HG03135 (cell line): Measurements from ENCODE around the gene ZNF23.

Experiments
- ATAC-seq: cut with Tn5 transposase; IDR thresholded peaks from one replicate; pipeline ENCODE4 v1.9.1; 2021; ENCODE audit warnings: mild to moderate bottlenecking, moderate library complexity; ENCODE audit not compliant: unreplicated experiment

The ZNF23 gene

DNA sequence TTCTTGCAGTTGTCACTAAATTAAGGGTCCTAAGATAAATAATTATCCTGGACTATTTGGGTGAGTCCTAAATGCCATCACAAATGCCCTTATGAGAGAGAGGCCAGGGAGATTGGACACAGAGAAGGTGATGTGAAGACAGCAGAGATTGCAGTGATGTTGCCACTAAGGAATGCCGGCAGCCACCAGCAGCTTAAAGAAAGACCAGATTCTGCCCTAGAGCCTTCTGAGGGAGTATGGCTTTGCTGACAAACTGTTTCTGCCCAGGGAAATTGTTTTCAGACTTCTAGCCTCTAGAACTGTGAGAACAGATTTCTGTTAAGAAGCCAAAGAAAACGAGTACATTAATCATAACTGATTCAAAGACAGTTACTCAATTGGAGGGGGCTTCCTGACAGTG is 10.0 kb upstream of the ZNF23 start:
- no peak for ATAC-seq

DNA sequence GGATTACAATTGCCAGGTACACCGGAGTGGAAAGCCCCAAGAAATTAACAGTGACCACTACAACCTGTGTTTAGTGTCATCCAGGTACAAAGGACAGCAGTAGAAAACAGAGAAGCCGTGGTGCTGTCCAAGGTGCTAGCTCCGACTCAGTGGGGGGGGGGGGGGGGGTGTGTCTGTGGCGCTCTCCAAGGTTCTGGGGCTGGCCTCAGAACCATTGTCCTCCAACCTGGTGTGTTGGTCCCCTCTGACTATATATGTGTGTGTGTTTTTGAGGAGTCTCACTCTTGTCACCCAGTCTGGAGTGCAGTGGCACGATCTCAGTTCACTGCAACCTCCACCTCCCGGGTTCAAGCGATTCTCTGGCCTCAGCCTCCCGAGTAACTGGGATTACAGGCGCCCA is 5.8 kb upstream of the ZNF23 start:
- no peak for ATAC-seq

DNA sequence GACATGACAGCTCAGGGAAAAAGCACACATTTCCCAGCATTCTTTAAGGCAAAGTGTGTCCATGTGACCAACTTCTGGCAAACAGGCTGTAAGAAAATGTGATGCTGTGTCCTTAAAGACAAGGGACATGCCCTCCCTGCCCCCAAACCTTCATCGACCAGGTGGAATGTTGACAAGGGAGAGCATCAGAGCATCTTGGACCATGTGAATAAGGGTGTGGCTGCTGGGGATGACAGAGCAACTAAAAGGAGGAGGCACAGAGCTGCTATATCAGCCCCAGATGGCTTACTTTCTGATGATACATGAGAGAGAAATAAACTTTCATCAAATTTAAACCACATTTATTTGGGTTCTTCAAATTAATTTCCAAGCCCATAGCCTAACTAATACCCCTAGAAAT is 2.2 kb upstream of the ZNF23 start:
- ATAC-seq = no peak

DNA sequence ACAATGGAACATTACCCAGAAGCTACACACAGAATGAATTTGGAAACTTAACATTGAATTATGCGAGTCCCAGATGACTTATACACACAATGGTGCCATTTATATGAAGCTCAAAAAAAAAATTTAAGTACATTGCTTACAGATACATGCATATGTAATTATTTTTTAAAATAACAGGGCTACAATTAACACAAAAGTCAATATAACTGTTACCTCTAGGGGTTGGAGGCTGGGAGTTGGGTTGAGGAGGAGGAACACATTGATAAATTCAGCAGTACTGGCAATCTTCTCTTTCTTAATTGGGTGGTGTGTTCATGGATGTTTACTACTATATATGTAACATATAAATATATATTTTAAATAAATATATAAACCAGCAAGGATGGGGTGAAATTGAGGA is 1.1 kb downstream of the ZNF23 start:
- no peak for ATAC-seq

DNA sequence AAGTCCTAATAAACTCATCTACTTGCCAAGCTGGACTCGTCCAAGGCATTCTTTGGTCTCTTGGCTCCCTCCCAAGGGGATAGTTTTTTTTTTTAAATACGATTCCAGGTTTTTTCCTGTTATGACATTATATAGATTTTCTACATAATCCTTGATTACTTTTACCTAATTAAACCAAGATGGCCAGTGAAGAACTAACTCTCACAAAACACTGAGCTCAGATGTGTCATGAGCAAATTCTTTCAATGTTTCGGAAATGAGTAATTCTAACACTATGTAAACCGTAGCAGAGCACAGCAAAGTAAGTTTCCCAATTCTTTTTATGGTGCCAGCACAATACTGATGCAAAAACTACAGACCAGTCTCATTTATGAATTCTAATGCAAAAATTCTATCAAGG is 1.8 kb downstream of the ZNF23 start:
- no peak for ATAC-seq

DNA sequence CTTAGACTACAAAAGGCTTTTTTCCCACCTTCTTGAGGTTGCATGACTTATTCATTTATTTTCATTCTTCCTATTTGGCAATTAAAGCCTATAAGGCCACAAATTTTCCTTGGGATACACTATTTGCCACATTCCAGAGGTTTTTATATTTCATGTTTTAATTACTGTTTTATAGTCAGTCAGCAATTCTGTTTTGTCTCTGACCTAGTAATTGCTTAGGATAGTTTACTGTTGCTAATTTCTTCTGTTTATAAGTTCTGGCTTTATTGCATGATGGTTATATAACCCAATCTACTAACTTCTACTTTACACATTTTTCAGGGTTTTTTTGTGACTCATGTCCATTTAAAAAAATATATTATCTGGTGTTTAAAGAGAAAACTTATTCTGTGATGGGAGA is 2.5 kb downstream of the ZNF23 start:
- no peak for ATAC-seq

DNA sequence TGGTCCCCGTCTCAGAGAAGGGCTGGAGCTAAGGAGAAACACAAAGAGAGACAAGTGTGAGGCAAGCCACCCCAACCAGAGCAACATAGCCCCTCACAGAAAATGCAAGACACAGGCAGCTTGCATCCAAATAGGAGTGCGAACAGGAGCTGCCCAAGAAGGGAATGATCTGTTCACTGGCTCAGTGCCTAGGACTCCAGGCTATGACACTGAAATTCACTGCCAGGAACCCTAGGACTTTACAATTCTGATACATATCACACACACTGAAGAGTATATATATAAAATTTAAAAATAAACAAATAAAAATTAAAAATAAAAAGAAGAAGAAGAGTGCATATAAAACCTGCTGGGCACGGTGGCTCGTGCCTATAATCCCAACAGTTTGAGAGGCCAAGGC is 5.2 kb downstream of the ZNF23 start:
- ATAC-seq = no peak

DNA sequence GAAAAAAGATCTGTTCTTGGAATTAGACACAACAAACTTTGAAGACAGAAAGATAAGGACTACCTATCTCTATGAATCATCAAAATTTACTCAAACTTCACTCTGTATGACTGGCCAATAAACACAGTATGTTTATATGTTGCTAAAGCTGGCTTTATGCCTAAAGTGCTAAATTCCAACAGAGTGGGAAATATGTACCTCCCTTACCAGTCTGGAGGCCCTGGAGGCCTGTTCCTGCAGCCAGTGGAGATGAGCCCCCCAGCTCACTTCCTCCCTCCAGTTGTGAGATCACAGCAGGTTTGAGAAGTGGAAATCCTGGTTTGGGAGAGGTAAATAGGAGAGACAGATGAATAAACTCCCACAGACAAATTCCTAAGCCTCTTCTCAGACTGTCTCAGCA is 9.0 kb downstream of the ZNF23 start:
- ATAC-seq = no peak

DNA sequence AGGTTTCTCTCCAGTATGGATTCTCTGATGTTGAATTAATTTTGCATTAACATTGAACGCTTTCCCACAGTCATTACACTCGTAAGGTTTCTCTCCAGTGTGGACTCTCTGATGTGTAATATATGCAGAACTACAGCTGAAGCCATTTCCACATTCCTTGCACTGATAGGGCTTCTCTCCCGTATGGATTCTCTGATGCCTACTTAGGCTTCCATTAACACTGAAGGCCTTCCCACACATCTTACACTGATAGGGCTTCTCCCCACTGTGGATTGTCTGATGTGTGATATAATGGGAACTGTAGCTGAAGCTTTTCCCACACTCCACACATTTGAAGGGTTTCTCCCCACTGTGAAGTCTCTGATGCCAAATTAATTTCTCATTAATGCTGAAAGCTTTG is 13.0 kb downstream of the ZNF23 start:
- ATAC-seq = no peak

DNA sequence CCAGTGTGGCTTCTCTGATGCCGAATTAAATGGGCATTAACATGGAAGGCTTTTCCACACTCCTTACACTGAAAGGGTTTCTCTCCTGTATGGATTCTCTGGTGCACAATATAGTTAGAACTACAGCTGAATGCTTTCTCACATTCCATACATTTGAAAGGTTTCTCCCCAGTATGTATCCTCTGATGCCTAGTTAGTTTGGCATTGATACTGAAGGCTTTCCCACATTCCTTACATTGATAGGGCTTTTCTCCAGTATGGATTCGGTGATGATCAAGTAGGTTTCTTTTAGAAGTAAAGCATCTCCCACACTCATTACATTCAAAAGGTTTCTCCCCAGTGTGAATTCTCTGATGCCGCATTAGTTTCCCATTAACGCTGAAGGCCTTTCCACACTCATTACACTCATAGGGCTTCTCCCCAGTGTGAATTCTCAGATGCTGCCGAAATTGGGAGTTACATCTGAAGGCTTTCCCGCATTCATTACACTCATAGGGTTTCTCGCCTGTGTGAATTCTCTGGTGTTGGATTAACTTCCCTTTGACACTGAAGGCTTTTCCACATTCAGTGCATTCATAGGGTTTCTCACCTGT is 13.7 kb downstream of the ZNF23 start:
- no peak for ATAC-seq

DNA sequence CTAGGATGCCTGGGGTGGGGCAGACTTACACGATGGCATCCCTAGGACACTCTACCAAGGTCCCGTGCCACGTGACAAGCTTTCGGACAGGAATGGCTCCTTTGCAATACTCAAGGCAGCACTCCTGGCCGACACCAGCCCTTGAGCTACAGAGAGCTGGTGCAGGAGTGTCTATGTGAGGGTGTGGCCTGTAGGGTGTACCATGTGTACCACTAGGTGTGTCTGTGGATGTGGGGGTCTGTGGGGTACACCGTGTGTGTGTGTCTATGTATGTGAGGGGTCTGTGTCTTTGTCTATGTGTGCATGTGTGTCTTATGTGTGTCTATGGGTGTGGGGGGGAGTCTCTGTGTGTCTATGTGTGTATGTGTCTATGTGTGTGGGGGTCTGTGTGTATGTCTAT is 18.3 kb downstream of the ZNF23 start:
- ATAC-seq = no peak

DNA sequence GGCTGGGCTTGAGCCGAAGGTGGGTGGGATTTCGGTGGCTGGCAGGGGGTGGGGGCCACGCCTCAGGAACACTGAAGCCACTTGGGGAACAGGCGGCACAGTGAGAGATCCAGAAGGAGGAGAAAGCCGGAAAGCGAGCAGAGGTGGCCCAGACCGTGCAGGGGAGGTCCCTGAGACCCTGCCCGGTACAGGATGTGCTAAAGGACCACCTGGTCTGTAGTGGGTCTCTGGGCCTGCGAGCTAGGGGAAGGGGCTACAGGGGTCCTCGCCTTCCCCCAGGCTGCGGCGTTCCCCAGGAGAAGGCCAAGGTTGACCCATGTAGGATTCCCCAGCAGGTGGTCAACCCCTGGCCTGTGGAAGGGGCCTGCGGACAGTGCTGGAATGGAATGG is 20.0 kb downstream of the ZNF23 start, which contains the start of gene TLE7:
TSS of gene TLE7 (minus strand) at position 4 of the 390 bp plus-strand sequence. CDS start 8,730 bp downstream, outside the sequence.
- ATAC-seq = no peak

DNA sequence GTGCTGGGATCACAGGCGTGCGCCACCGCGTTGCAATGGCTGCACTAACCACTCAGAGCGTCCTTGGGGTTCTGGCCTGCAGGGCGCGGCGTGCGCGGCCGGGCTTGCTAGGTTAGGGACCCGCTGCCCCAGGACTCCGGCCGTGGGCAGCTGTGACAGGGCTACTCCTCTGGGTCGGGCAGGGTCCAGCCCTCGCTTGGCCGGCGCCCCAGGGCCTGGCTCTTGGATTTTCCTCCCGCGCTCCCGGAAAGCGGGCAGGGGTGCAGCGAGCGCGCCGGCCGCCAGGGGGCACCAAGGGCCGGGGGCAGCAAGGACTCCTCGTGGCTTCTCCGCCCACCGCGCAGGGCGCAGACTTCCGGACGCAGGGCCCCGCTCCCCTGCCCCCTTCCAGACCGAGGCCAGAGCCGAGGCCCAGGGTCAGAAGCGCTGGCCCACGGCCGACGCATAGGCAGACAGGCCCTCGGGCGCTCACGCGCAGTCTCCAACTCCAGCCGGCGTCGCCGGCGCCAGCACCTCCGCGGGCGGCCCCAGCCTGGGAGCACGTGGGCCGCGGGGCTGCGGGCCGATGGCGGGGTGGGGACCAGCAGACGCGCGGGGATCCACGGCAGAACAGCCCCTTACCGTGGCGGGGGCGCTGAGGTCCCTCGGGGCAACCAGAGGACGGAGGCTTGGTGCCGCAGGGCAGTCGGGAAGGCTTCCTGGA is 20.5 kb downstream of the ZNF23 start:
- no peak for ATAC-seq

DNA sequence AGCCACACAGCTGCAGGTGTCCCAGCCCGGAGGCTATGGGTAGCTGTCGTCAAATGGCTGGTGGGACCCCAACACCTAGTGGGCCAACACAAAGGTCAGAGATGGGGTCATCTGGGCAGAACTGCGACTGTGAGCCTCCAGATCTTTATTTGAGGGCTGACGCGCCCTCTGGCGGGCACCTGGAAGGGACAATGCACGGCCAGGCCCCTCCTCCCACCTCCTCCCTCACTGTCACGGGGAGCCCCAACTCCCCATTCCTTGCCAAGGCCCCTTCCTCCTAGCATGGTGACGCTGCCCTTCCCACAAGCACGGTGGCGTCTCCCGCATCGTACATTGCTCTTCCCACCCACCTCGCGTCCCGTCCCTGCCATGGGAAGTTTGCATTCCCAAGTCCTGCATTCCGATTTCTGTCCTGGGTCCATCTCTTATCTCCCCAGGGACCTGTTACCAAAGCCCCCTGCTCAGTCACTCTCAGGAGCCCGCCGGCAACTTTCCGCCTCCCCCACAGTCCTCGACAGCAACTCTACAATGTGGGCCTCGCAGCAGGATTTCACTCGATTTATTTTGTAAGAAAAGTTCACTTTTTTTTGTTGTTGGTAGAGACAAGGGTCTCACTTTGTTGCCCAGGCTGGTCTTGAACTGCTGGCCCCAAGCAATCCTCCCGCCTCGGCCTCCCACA is 21.2 kb downstream of the ZNF23 start:
- ATAC-seq = no peak

DNA sequence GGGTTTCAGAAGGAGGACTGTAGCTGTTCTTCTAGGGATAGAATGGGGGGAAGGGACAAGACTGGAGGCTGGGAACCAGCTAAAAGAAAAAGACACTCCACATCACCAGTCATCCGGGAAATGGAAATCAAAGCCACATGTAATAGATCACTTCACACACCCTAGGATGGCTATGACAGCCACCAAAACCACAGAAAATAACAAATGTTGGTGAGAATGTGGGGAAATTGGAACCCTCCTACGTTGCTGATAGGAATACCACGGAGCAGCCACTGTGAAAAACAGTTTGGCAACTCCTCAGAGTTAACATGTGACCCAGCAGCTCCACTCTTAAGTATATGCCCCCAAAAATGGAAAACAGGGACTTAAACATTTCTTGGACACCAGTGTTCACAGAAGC is 22.5 kb downstream of the ZNF23 start:
- ATAC-seq = no peak

DNA sequence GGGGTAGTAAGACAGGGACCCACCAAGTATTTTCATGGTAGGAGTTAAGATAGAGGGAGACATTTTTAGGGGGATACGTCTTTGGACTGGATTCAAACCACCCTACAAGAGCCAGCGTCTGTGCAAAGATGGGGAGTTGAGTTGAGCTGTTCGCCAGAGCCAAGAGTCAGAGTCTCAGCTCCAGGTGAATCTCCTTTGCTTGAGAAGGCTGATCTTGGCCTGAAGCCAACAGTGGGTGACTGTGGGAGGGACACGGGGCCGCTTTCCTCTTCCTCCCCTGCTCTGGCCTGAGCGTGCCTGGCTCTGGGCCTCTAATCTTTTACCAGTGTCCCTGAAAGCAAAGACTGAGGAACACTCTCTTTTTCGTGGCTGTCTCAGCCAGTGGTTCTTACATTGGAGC is 25.6 kb downstream of the ZNF23 start:
- ATAC-seq = no peak

DNA sequence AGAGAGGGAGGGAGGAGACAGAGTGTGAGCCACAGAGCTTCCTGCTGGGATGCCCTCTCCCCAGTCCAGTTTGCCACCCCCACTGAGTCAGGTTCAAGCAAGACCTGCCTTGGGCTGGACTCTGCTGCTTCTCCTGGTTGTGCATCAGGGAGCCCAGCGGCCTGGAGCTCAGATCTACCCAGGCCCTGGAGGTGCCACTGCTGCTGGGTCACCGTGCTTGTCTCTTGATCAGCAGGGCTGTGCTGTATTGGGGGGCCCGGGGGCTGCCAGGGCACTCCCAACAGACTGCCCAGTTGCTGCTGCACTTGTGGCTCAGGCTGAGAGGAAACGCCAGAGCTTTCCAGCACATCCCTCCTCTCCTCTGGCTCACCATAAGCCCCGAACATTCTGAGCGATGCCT is 29.1 kb downstream of the ZNF23 start:
- ATAC-seq = no peak

DNA sequence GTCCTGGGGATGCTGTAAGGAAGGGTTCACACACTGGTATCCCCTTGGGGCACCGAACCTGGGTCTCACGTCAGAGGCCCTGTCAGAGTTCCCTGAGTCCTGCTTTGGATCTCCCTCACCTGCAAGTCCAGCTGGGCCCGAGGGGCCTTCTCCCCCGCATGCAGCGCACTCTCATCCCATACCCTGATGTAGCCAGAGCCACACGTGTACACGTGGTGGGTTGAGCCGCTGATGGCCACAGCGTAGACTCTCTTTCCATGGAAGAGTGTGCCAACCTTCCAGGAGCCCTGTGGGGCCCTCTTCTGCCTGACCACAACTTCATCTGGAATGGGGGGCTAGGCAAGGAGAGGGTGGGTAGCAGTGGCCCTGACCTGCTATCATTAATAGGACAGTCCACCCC is 30.1 kb downstream of the ZNF23 start:
- ATAC-seq = no peak

DNA sequence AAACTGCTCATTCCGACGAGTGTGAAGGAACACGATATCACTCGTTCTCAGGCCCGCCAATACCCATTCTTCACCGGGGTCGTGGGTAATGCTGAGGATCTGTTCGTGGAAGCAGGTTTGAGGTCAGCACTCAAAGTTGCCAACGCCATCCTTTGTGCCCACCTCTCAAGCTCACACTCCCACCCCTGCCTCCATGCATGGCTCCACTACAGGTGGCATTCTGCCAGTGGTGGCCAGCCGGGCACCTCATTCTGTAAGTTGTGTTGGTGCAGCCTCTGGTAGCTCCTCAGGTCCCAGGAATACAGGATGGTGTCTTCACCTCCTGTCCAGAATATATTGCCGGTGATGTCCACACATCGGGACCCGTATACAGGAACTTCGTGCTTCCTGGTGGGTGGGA is 30.9 kb downstream of the ZNF23 start:
- ATAC-seq = no peak

DNA sequence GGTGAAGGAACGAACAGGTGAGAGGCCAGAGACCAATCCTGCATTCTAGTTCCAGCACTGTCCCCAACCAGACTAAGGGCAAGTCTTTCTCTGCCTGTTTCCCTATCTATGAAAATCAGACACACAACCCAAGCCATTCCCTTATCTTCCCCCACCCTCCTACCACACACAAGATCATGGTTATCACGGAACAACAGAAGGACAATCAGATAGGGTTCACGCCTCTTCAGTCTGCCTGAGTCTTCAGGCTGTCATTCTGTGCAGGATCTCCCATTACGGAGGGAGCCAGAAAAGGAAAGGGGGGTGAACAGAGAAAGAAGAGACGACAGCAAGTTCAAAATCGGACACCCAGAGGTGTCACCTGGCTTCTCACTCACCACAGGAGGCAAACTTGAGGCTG is 31.3 kb downstream of the ZNF23 start:
- ATAC-seq = no peak

DNA sequence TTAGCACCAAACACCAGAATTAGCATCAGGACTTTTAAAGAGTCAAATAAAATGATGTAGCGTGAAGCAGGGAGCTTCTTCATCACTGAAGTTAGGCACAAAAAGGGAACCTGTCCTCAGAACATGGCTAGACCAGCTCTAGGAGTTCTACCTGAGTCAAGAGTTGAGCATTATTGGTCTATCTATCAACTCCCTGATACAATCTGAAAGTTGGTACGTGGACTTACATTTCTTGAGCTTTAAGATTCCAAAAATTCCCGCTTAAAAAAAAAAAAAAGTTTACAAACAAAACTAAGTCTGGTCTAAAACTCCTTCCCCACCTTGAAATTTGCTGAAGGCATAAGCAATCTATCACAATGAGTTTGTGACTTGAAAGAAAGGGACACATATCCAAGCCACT is 32.5 kb downstream of the ZNF23 start:
- no peak for ATAC-seq

DNA sequence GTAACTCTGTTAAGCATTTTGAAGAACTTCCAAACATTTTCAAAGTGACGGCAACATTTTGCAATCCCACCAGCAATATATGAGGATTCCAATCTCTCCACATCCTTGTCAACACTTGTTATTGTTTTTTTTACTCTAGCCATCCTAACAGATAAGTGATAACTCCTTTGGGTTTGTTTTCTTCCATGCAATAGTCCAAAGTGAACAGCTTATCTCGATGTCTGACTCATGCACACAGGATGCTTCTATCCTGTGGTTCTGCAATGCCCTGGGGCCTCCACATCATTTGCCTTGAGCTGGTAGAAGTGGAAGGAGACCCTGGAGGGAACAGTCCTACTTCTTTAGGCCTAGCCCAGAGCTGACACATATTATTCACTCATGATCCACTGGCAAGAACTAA is 33.2 kb downstream of the ZNF23 start:
- ATAC-seq = no peak
